GM21723 (cell line): Measurements from ENCODE around the gene TSPAN4.

Experiments
- ATAC-seq: cut with Tn5 transposase; IDR thresholded peaks from one replicate; pipeline ENCODE4 v1.9.1; 2021; ENCODE audit warnings: mild to moderate bottlenecking, moderate library complexity; ENCODE audit not compliant: unreplicated experiment

Gene TSPAN4

GRCh38 chr11:847876-848275 lies 5.2 kb downstream of the TSPAN4 start:
- ATAC-seq = no peak

GRCh38 chr11:848380-848931 lies 5.8 kb downstream of the TSPAN4 start:
- ATAC-seq = no peak

- ATAC-seq = no peak
These were observed 6.6 kb downstream of the TSPAN4 start for GRCh38 chr11:849104-849824.

- ATAC-seq = no peak
These were observed 7.5 kb downstream of the TSPAN4 start for GRCh38 chr11:849951-850774.

GRCh38 chr11:850775-851763 lies 8.4 kb downstream of the TSPAN4 start:
- no peak for ATAC-seq

GRCh38 chr11:852762-853161 lies 10.1 kb downstream of the TSPAN4 start:
- ATAC-seq = no peak

- ATAC-seq = no peak
These were observed 11.2 kb downstream of the TSPAN4 start for GRCh38 chr11:853682-854448.

- ATAC-seq = no peak
These were observed 12.1 kb downstream of the TSPAN4 start for GRCh38 chr11:854601-855329.

- ATAC-seq = no peak
These were observed 12.7 kb downstream of the TSPAN4 start for GRCh38 chr11:855330-855674.

GRCh38 chr11:855796-856195 lies 13.1 kb downstream of the TSPAN4 start:
- no peak for ATAC-seq

- no peak for ATAC-seq
These were observed 13.7 kb downstream of the TSPAN4 start for GRCh38 chr11:856397-856796.

GRCh38 chr11:858053-858761 lies 15.6 kb downstream of the TSPAN4 start:
- ATAC-seq = no peak

- no peak for ATAC-seq
These were observed 16.2 kb downstream of the TSPAN4 start for GRCh38 chr11:858762-859339.

GRCh38 chr11:859394-860131 lies 16.9 kb downstream of the TSPAN4 start:
- ATAC-seq = no peak

- ATAC-seq = no peak
These were observed 17.8 kb downstream of the TSPAN4 start for GRCh38 chr11:860234-861104.

- ATAC-seq = no peak
These were observed 18.4 kb downstream of the TSPAN4 start for GRCh38 chr11:861105-861479.

GRCh38 chr11:862081-862661 lies 19.5 kb downstream of the TSPAN4 start:
- no peak for ATAC-seq
